Measurements from ENCODE around the gene ZNF205. TPM values are rescaled to one million over a fixed set of nuclear protein-coding genes. Genes with fewer than 3 reads are reported as not detected.

Gene ZNF205
- total and polyA plus RNA-seq, 2 of the 13 experiments (the other 11 are each of a cell fraction or from before 2014, with no cell fraction given) = 5.8 to 10.2 TPM

GRCh38 chr16:3134338-3135125 is 22.1 kb downstream of the ZNF205 start, which contains the start of gene ZNF213 (continued):
- TF ChIP-seq UBTF (CRISPR knock-in tag; IDR thresholded peaks at IDR 0.05) (peak; percentile 72; the same call in 1 of the 2 replicates), MLLT10 (CRISPR knock-in tag; IDR thresholded peaks at IDR 0.05) (no peak), DZIP1 (CRISPR knock-in tag; IDR thresholded peaks at IDR 0.05) (0 out of 2 replicates have a peak, but pooled peaks have one; percentile 55), SETDB1 (CRISPR knock-in tag; IDR thresholded peaks at IDR 0.05; ENCODE audit: borderline replicate concordance) (no peak), KLF6 (CRISPR knock-in tag; IDR thresholded peaks at IDR 0.05) (peak; percentile 47; the same call in 1 of the 2 replicates), ZNF574 (CRISPR knock-in tag; IDR thresholded peaks at IDR 0.05) (peak; percentile 75), TBL1XR1 (IDR thresholded peaks at IDR 0.05; ENCODE audit: borderline replicate concordance, low read length, partially characterized antibody) (no peak), ZNF879 (CRISPR knock-in tag; IDR thresholded peaks at IDR 0.05) (no peak), ZBTB25 (CRISPR knock-in tag; IDR thresholded peaks at IDR 0.05) (peak; percentile 79; the same call in 1 of the 2 replicates), SAP130 (CRISPR knock-in tag; IDR thresholded peaks at IDR 0.05; ENCODE audit: low read depth) (peak; percentile 63; the same call in 1 of the 2 replicates), ZNF776 (CRISPR knock-in tag; IDR thresholded peaks at IDR 0.05) (0 out of 2 replicates have a peak, but pooled peaks have one; percentile 36), ZNF44 (CRISPR knock-in tag; IDR thresholded peaks at IDR 0.05) (0 out of 2 replicates have a peak, but pooled peaks have one; percentile 57), CREM (IDR thresholded peaks at IDR 0.05) (peak; percentile 94), CREM (CRISPR knock-in tag; IDR thresholded peaks at IDR 0.05) (no peak), ZNF446 (CRISPR knock-in tag; IDR thresholded peaks at IDR 0.05) (no peak), HOXD1 (CRISPR knock-in tag; IDR thresholded peaks at IDR 0.05) (no peak), PLSCR1 (CRISPR knock-in tag; IDR thresholded peaks at IDR 0.05; ENCODE audit: borderline replicate concordance) (no peak), ZBTB20 (CRISPR knock-in tag; IDR thresholded peaks at IDR 0.05; ENCODE audit: borderline replicate concordance, low read depth) (0 out of 2 replicates have a peak, but pooled peaks have one; percentile 22), RFX3 (CRISPR knock-in tag; IDR thresholded peaks at IDR 0.05) (0 out of 2 replicates have a peak, but pooled peaks have one; percentile 14), FOXP1 (IDR thresholded peaks at IDR 0.05) (no peak), FOXP1 (CRISPR knock-in tag; IDR thresholded peaks at IDR 0.05) (no peak)

All from HepG2 (cell line).